HEK293 (cell line): Measurements from ENCODE around the gene CYP4X1.

Source experiments
- BCL11B ChIP-seq: fragments of 450-650 bp; formaldehyde crosslinking; IDR thresholded peaks from 2 replicates; pipeline ENCODE4 v1.5.1; 2016; ENCODE audit warnings: low read depth, missing biosample characterization, missing genetic modification characterization
- HOXD13 ChIP-seq: sonication (generic); formaldehyde crosslinking; IDR thresholded peaks from 2 replicates; pipeline ENCODE4 v1.8.0; 2022; ENCODE audit warnings: missing genetic modification reagents, borderline replicate concordance
- KLF1 ChIP-seq: fragments of 450-650 bp; formaldehyde crosslinking; IDR thresholded peaks from 2 replicates; pipeline ENCODE4 v1.5.1; 2016; ENCODE audit warnings: missing biosample characterization, missing genetic modification characterization
- KLF17 ChIP-seq: fragments of 450-650 bp; formaldehyde crosslinking; IDR thresholded peaks from 2 replicates; pipeline ENCODE4 v1.5.1; 2016; ENCODE audit warnings: missing biosample characterization, missing genetic modification characterization
- OVOL3 ChIP-seq: fragments of 450-650 bp; formaldehyde crosslinking; IDR thresholded peaks from 2 replicates; pipeline ENCODE4 v1.5.1; 2016; ENCODE audit warnings: missing biosample characterization, missing genetic modification characterization
- RBAK ChIP-seq: fragments of 450-650 bp; formaldehyde crosslinking; IDR thresholded peaks from 2 replicates; pipeline ENCODE4 v1.5.1; 2016; ENCODE audit warnings: missing biosample characterization, missing genetic modification characterization
- REST ChIP-seq: fragments of 450-650 bp; formaldehyde crosslinking; IDR thresholded peaks from 2 replicates; pipeline ENCODE4 v1.5.1; 2016; ENCODE audit warnings: missing biosample characterization, missing genetic modification characterization
- SCRT1 ChIP-seq: fragments of 450-650 bp; formaldehyde crosslinking; IDR thresholded peaks from 2 replicates; pipeline ENCODE4 v1.5.1; 2016; ENCODE audit warnings: missing biosample characterization, missing genetic modification characterization, borderline replicate concordance
- SETDB1 ChIP-seq: IDR thresholded peaks from one replicate; pipeline ENCODE4 v1.6.1; 2017; ENCODE audit warnings: mild to moderate bottlenecking, low read length, moderate library complexity, mixed read lengths; ENCODE audit not compliant: insufficient read length
- YY1 ChIP-seq: fragments of 450-650 bp; formaldehyde crosslinking; IDR thresholded peaks from 2 replicates; pipeline ENCODE4 v1.5.1; 2018; ENCODE audit warnings: missing biosample characterization, missing genetic modification characterization
- ZBTB7A ChIP-seq: fragments of 450-650 bp; formaldehyde crosslinking; IDR thresholded peaks from 2 replicates; pipeline ENCODE4 v1.5.1; 2016; ENCODE audit warnings: low read depth, missing biosample characterization, missing genetic modification characterization
- ZFHX2 ChIP-seq: fragments of 450-650 bp; formaldehyde crosslinking; conservative IDR thresholded peaks from 2 replicates; pipeline ENCODE4 v1.5.1; 2016; ENCODE audit warnings: missing biosample characterization, missing genetic modification characterization
- ZNF132 ChIP-seq: fragments of 450-650 bp; formaldehyde crosslinking; IDR thresholded peaks from 2 replicates; pipeline ENCODE4 v1.5.1; 2017; ENCODE audit warnings: missing biosample characterization, missing genetic modification characterization, borderline replicate concordance
- ZNF175 ChIP-seq: fragments of 450-650 bp; formaldehyde crosslinking; IDR thresholded peaks from 2 replicates; pipeline ENCODE4 v1.5.1; 2016; ENCODE audit warnings: missing biosample characterization, missing genetic modification characterization
- ZNF335 ChIP-seq: fragments of 450-650 bp; formaldehyde crosslinking; conservative IDR thresholded peaks from 2 replicates; pipeline ENCODE4 v1.5.1; 2016; ENCODE audit warnings: missing biosample characterization, missing genetic modification characterization
- ZNF354C ChIP-seq: fragments of 450-650 bp; formaldehyde crosslinking; IDR thresholded peaks from 2 replicates; pipeline ENCODE4 v1.5.1; 2016; ENCODE audit warnings: missing biosample characterization, missing genetic modification characterization, low read depth, borderline replicate concordance
- ZNF366 ChIP-seq: fragments of 450-650 bp; formaldehyde crosslinking; conservative IDR thresholded peaks from 2 replicates; pipeline ENCODE4 v1.5.1; 2016; ENCODE audit warnings: missing biosample characterization, missing genetic modification characterization
- ZNF596 ChIP-seq: fragments of 450-650 bp; IDR thresholded peaks from 2 replicates; pipeline ENCODE4 v1.5.0; 2018; ENCODE audit warnings: missing biosample characterization, mild to moderate bottlenecking, missing genetic modification characterization, moderate library complexity
- ZNF600 ChIP-seq: fragments of 450-650 bp; formaldehyde crosslinking; IDR thresholded peaks from 2 replicates; pipeline ENCODE4 v1.5.1; 2016; ENCODE audit warnings: missing biosample characterization, missing genetic modification characterization
- ZNF626 ChIP-seq: fragments of 450-650 bp; sonication (Bioruptor Pico); formaldehyde crosslinking; IDR thresholded peaks from 2 replicates; pipeline ENCODE4 v1.5.1; 2018; ENCODE audit warnings: missing biosample characterization, missing genetic modification characterization, inconsistent platforms
- ZNF677 ChIP-seq: fragments of 450-650 bp; IDR thresholded peaks from 2 replicates; pipeline ENCODE4 v1.5.0; 2018; ENCODE audit warnings: missing biosample characterization, mild to moderate bottlenecking, missing genetic modification characterization, moderate library complexity
- ZNF843 ChIP-seq: fragments of 450-650 bp; formaldehyde crosslinking; IDR thresholded peaks from 2 replicates; pipeline ENCODE4 v1.5.1; 2016; ENCODE audit warnings: missing biosample characterization, missing genetic modification characterization
- ZSCAN16 ChIP-seq: fragments of 450-650 bp; formaldehyde crosslinking; IDR thresholded peaks from 2 replicates; pipeline ENCODE4 v1.5.1; 2016; ENCODE audit warnings: missing biosample characterization, missing genetic modification characterization
- ZSCAN30 ChIP-seq: fragments of 450-650 bp; IDR thresholded peaks from 2 replicates; pipeline ENCODE4 v1.5.1; 2018; ENCODE audit warnings: missing biosample characterization, mild to moderate bottlenecking, missing genetic modification characterization, moderate library complexity
- ZXDB ChIP-seq: fragments of 450-650 bp; formaldehyde crosslinking; IDR thresholded peaks from 2 replicates; pipeline ENCODE4 v1.5.1; 2016; ENCODE audit warnings: missing biosample characterization, missing genetic modification characterization
- TF ChIP-seq, protein P1 (sequence below): fragments of 450-650 bp; formaldehyde crosslinking; IDR thresholded peaks from 2 replicates; pipeline ENCODE4 v1.5.1; 2016; ENCODE audit warnings: missing biosample characterization, missing genetic modification characterization, low read depth
- TF ChIP-seq, protein P2 (sequence below): fragments of 450-650 bp; formaldehyde crosslinking; IDR thresholded peaks from 2 replicates; pipeline ENCODE4; 2016; ENCODE audit warnings: missing biosample characterization, missing genetic modification characterization

The CYP4X1 gene

GRCh38 chr1:47023268-47024140 lies at the start of gene CYP4X1 (continued):
- TF ChIP-seq REST (tag by site-specific recombination) (no peak), KLF1 (tag by site-specific recombination) (peak; percentile 23; the same call in 1 of the 2 replicates), ZSCAN30 (tag by site-specific recombination) (no peak), ZNF132 (tag by site-specific recombination) (no peak), ZSCAN16 (tag by site-specific recombination) (no peak), RBAK (tag by site-specific recombination) (no peak), ZXDB (tag by site-specific recombination) (peak; percentile 91), ZNF626 (tag by site-specific recombination) (no peak), ZNF600 (0 out of 2 replicates have a peak, but pooled peaks have one; percentile 34), BCL11B (no peak), SCRT1 (tag by site-specific recombination) (peak; percentile 30; the same call in 1 of the 2 replicates), ZNF596 (no peak; the same call in 1 of the 2 replicates), ZNF175 (no peak), OVOL3 (tag by site-specific recombination) (peak; percentile 11; the same call in 1 of the 2 replicates), YY1 (0 out of 2 replicates have a peak, but pooled peaks have one; percentile 18), ZFHX2 (peak; percentile 84), ZNF366 (peak; percentile 74), ZNF354C (tag by site-specific recombination) (no peak), ZBTB7A (tag by site-specific recombination) (no peak), ZNF677 (tag by site-specific recombination) (no peak), ZNF843 (tag by site-specific recombination) (peak; percentile 94), KLF17 (tag by site-specific recombination) (no peak), ZNF335 (tag by site-specific recombination) (peak; percentile 98), HOXD13 (CRISPR knock-in tag) (no peak), SETDB1 (no peak)
- TF ChIP-seq, protein P1, sequence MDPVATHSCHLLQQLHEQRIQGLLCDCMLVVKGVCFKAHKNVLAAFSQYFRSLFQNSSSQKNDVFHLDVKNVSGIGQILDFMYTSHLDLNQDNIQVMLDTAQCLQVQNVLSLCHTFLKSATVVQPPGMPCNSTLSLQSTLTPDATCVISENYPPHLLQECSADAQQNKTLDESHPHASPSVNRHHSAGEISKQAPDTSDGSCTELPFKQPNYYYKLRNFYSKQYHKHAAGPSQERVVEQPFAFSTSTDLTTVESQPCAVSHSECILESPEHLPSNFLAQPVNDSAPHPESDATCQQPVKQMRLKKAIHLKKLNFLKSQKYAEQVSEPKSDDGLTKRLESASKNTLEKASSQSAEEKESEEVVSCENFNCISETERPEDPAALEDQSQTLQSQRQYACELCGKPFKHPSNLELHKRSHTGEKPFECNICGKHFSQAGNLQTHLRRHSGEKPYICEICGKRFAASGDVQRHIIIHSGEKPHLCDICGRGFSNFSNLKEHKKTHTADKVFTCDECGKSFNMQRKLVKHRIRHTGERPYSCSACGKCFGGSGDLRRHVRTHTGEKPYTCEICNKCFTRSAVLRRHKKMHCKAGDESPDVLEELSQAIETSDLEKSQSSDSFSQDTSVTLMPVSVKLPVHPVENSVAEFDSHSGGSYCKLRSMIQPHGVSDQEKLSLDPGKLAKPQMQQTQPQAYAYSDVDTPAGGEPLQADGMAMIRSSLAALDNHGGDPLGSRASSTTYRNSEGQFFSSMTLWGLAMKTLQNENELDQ = no peak
- TF ChIP-seq, protein P2, sequence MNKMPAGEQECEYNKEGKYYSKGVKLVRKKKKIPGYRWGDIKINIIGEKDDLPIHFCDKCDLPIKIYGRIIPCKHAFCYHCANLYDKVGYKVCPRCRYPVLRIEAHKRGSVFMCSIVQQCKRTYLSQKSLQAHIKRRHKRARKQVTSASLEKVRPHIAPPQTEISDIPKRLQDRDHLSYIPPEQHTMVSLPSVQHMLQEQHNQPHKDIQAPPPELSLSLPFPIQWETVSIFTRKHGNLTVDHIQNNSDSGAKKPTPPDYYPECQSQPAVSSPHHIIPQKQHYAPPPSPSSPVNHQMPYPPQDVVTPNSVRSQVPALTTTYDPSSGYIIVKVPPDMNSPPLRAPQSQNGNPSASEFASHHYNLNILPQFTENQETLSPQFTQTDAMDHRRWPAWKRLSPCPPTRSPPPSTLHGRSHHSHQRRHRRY (tag by site-specific recombination) = no peak
